GM21390 (cell line): ENCODE measurements around the gene BRI3BP.
A peak's percentile ranks its signal among the peaks of the same experiment; 100 is the strongest.
"Not testable (repeated sequence)": the region's sequence is repeated elsewhere in the genome, so short reads cannot be mapped to it uniquely, and the experiment has no call there.

Source experiments
- ATAC-seq: cut with Tn5 transposase; IDR thresholded peaks from one replicate; pipeline ENCODE4 v1.9.1; 2021; ENCODE audit not compliant: unreplicated experiment

BRI3BP gene

GRCh38 chr12:125065021-125065918 is 71.8 kb downstream of the BRI3BP start, which contains the start of gene AACS:
TSS of gene AACS (plus strand) at chr12:125065435. CDS start at chr12:125065585, 150 bp downstream.
- peak; percentile 89 for ATAC-seq

DNA sequence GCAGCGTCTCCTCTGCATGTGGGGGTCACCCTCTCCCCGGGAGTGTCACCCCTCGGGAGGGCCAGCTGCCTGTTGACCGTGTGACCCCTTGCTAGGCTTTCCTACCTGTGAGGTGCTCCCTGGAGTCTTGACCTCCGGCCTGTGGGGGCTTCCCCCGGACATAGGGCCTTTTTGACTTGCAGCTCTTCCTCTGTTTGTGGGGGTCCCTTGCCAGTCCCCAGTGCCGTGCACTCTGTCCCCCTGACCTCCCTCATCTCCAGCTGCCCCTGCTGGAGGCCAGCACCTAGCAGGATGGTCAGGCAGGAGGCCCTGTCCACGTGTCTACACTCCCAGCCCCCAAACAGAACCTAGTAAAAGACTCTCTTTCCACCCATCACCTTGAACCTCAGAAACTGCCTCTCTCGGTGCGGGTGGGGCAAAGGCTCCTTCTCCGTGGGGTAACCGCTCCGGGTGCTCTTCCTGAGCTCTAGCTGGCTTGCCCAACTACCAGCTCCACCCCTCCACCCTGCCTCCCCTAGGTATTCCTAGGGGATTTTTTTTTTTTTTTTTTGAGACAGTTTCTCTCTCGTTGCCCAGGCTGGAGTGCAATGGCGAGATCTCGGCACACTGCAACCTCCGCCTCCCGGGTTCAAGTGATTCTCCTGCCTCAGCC is 72.6 kb downstream of the BRI3BP start:
- peak; percentile 7 for ATAC-seq

GRCh38 chr12:125068391-125068790 is 74.9 kb downstream of the BRI3BP start:
- no peak for ATAC-seq

DNA sequence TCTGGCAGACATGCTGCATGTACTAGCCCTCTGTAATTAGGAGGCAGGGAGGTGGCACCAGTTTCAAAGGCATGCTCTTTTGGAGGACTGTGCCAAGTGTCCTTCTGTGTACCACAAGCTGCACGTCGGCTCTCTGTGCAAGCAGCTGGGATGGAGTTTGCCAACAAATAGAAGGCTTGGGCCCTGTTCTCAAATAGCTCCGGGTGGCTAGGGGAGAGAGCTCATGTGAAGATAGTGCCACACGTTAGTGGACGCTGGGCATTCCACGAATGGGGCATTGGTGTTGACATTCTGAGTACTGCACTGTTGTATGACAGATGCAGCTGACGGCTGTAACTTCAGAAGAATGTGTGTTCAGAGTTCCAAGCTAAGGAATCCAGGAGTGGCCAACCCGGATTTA is 76.2 kb downstream of the BRI3BP start:
- no peak for ATAC-seq

DNA sequence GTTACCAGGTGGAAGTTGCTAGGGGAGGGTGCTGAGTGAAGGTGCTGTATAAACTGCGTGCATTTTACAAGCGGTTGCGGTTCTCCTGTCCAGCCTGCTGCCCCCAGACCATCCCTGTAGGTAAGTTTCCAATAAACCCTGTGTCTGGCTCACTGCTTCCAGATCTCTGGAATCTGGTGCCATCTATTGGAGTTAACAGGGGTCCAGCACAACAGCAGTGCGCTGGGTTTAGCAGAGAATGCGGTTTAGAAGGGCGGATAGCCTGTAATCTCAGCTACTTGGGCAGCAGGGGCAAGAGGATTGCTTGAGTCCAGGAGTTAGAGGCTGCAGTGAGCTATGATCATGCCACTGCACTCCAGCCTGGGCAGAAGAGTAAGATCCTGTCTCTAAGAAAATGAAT is 76.7 kb downstream of the BRI3BP start:
- no peak for ATAC-seq

DNA sequence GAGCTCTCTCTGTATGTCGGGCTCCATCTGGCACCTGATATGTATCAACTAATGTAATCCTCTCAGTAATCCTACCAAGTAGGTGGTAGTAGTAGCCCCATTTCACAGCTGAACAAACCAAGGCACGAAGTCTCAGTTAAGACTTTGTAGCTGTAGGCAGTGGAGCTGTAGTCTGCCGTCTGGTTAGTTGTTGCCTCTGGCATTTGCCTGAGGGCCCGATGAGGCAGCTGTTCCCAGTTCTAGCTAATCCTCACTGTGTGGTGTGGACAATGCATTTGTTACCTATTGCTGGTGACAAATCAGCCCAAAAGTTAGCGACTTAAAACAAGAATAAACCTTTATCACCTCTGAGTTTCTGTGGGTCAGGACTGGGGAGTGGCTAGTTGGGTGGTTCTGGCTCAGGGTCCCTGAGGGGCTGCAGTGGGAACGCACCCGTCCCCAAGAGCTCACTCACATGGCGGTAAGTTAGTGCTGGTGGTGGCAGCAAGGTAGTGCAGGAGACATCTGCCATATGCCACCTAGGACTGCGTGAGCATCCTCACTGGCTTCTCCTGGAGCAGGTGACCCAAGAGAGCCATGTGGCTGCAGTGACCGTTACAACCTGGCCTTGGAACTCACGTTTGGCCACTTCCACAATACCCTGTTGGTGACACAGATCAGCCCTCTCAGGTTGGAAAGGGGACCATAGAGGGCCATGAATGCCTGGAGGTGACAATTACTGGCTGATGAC is 77.4 kb downstream of the BRI3BP start:
- ATAC-seq: no peak

- ATAC-seq: no peak
Observed at GRCh38 chr12:125071456-125071855, 78.0 kb downstream of the BRI3BP start.

DNA sequence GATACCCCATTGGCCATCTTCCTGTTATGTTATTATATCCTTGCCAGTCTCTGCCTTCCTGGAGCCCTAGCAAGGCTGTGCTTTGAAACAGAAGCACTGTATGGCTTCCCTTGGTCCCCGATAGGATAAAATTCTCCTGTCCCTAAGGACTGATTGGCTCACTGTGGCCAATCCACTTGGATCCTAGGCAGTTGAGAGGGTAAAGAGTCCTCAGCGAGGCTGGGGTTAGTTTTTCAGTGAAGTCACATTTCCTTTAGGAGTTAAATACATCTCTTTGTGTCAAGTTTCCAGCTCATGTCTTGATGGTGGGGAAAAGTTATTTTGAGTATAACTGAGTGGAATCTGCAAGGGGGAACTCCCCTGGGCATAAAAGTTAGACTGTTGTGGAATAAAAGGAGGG is 79.1 kb downstream of the BRI3BP start:
- ATAC-seq: no peak

DNA sequence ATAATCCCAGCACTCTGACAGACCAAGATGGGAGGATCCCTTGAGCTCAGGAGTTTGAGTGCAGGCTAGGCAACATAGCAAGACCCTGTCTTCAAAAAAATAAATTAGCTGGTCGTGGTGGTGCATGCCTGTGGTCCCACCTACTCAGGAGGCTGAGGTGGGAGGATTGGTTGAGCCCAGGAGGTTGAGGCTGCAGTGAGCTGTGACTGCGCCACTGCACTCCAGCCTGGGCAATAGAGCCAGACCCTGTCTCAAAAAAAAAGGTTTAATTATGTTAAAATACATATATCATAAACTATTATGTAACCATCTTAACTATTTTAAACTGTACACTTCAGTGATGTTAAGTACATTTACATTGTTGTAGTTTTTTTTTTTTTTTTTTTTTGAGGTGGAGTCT is 80.8 kb downstream of the BRI3BP start:
- not testable (repeated sequence) for ATAC-seq

DNA sequence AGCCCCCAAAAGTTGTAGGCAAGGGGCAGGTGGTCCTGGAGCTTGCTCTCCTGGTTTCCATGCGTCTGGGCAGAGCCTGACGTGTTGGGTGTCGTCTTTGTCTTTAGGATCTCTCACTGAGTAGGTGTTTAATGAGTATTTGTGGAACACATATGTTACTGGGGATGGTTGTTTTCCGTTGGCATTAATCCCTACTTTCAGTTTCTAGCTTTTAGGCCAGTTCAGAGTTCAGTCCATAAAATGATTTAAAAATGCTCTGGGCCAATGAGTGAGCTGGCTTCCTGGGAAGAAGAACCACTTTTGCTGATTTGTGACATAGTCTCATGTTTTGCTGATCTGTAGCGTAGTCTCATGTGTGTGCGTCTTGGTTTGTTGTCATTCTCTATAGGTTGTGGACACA is 82.7 kb downstream of the BRI3BP start:
- ATAC-seq: no peak

GRCh38 chr12:125079084-125079483 is 85.6 kb downstream of the BRI3BP start:
- no peak for ATAC-seq

- no peak for ATAC-seq
Observed at GRCh38 chr12:125079648-125080645, 86.5 kb downstream of the BRI3BP start.
